Measurements from ENCODE around the gene ADGRG6.

GRCh38 chr6:142446576-142446975 is 144.8 kb downstream of the ADGRG6 start:
- TF ChIP-seq EZH2phosphoT487 (IDR thresholded peaks at IDR 0.05; ENCODE audit: borderline replicate concordance), result no peak
- TF ChIP-seq, protein P1, sequence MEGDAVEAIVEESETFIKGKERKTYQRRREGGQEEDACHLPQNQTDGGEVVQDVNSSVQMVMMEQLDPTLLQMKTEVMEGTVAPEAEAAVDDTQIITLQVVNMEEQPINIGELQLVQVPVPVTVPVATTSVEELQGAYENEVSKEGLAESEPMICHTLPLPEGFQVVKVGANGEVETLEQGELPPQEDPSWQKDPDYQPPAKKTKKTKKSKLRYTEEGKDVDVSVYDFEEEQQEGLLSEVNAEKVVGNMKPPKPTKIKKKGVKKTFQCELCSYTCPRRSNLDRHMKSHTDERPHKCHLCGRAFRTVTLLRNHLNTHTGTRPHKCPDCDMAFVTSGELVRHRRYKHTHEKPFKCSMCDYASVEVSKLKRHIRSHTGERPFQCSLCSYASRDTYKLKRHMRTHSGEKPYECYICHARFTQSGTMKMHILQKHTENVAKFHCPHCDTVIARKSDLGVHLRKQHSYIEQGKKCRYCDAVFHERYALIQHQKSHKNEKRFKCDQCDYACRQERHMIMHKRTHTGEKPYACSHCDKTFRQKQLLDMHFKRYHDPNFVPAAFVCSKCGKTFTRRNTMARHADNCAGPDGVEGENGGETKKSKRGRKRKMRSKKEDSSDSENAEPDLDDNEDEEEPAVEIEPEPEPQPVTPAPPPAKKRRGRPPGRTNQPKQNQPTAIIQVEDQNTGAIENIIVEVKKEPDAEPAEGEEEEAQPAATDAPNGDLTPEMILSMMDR (conservative IDR thresholded peaks at IDR 0.05; ENCODE audit: low read length), result no peak
